H1 (cell line): ENCODE measurements around the gene KCNH5. TPM values are rescaled to one million over a fixed set of nuclear protein-coding genes. Genes with fewer than 3 reads are reported as not detected.

Experiments
- CTCF ChIA-PET: fragments of 300-600 bp; sonication (Branson Sonifier 250); formaldehyde crosslinking; loops from one replicate; lab custom pipeline; 2021; ENCODE audit not compliant: partially characterized antibody; lab: Charles Lee
- POLR2A ChIA-PET: fragments of 300-600 bp; sonication (Branson Sonifier 250); formaldehyde crosslinking; loops from one replicate; lab custom pipeline; 2021; ENCODE audit warnings: inconsistent platforms; ENCODE audit not compliant: partially characterized antibody; lab: Charles Lee
- DNase-seq, 2 experiments: peaks; one replicate each; pipeline versions ENCODE4 v3.0.0 to v3.0.0-alpha.2; 2010 to 2022; ENCODE audit warnings: low spot score in 2 of 2, low read depth in 1 of 2, mixed read lengths in 1 of 2
- FAIRE-seq: peaks from 2 replicates; lab custom pipeline; 2011; peaks lifted over from hg19 to GRCh38; lab: Jason Lieb, UNC
- H2AFZ ChIP-seq: 2 replicates; pipeline ENCODE4 v1.8.1; 2012; ENCODE audit warnings: low read length, inconsistent platforms
- H2AK5ac ChIP-seq: 2 replicates; pipeline ENCODE4 v1.6.1; 2013; ENCODE audit warnings: low read depth, low read length
- H2BK120ac ChIP-seq: replicated peaks from 2 replicates; pipeline ENCODE3; 2013; ENCODE audit warnings: low read depth, low read length, inconsistent platforms
- H2BK12ac ChIP-seq: 2 replicates; pipeline ENCODE4 v1.6.1; 2013; ENCODE audit warnings: low read depth, low read length
- H2BK15ac ChIP-seq: 2 replicates; pipeline ENCODE4 v1.6.1; 2013; ENCODE audit warnings: low read length
- H2BK20ac ChIP-seq: 2 replicates; pipeline ENCODE4 v1.6.1; 2013; ENCODE audit warnings: low read length
- H2BK5ac ChIP-seq: 2 replicates; pipeline ENCODE4 v1.6.1; 2013; ENCODE audit warnings: low read depth, low read length
- H3K14ac ChIP-seq: 2 replicates; pipeline ENCODE4 v1.6.1; 2013; ENCODE audit warnings: inconsistent platforms; ENCODE audit not compliant: insufficient read length
- H3K18ac ChIP-seq: 2 replicates; pipeline ENCODE4 v1.6.1; 2013; ENCODE audit warnings: low read length; ENCODE audit errors: extremely low read depth
- H3K23ac ChIP-seq: 2 replicates; pipeline ENCODE4 v1.6.1; 2013; ENCODE audit warnings: inconsistent platforms; ENCODE audit not compliant: insufficient read length
- H3K23me2 ChIP-seq: 2 replicates; pipeline ENCODE4 v1.6.1; 2013; ENCODE audit warnings: low read depth, low read length
- H3K27ac ChIP-seq: 2 replicates; pipeline ENCODE4 v1.6.1; 2011; ENCODE audit warnings: low read depth, low read length, inconsistent platforms
- H3K27me3 ChIP-seq, 4 experiments: replicated peaks in 1 of 4; 1 replicate in 1 of 4; 2 replicates in 3 of 4; pipeline versions ENCODE4 v1.6.1 to v1.8.1; 2011 to 2013; ENCODE audit warnings: low read length in 3 of 4, mild to moderate bottlenecking in 3 of 4, inconsistent platforms in 2 of 4, mixed read lengths in 2 of 4, moderate library complexity in 1 of 4; ENCODE audit not compliant: control insufficient read depth in 3 of 4, insufficient read depth in 3 of 4; ENCODE audit errors: extremely low read depth in 1 of 4
- H3K36me3 ChIP-seq, 4 experiments: 2 replicates each; pipeline versions ENCODE4 v1.6.1 to v1.8.1; 2011 to 2013; ENCODE audit warnings: mild to moderate bottlenecking in 4 of 4, low read length in 3 of 4, moderate library complexity in 2 of 4, control low read depth in 1 of 4, inconsistent platforms in 1 of 4; ENCODE audit not compliant: insufficient read depth in 4 of 4, control insufficient read depth in 2 of 4
- H3K4ac ChIP-seq: replicated peaks from 2 replicates; pipeline ENCODE3; 2013; ENCODE audit warnings: low read length, low read depth, mixed read lengths, inconsistent platforms; ENCODE audit not compliant: insufficient read length
- H3K4me1 ChIP-seq, 4 experiments: replicated peaks in 1 of 4; 1 replicate in 1 of 4; 2 replicates in 3 of 4; pipeline versions ENCODE4 v1.6.1 to v1.8.1; 2011 to 2013; ENCODE audit warnings: low read length in 3 of 4, inconsistent platforms in 2 of 4, mixed read lengths in 1 of 4; ENCODE audit not compliant: insufficient read depth in 4 of 4, control insufficient read depth in 3 of 4
- H3K4me2 ChIP-seq, 2 experiments: 2 replicates each; pipeline versions ENCODE4 v1.6.1 to v1.8.1; 2011 to 2013; ENCODE audit warnings: low read depth in 2 of 2, low read length in 2 of 2, control low read depth in 1 of 2, inconsistent platforms in 1 of 2, mild to moderate bottlenecking in 1 of 2; ENCODE audit not compliant: insufficient read depth in 1 of 2
- H3K4me3 ChIP-seq, 4 experiments: fragments of 200-600, 300-600 bp in 1 of 4; sonication (generic), shearing (Covaris generic), sonication (Bioruptor Twin) in 1 of 4; 2 replicates each; pipeline versions ENCODE4 v1.5.1 to v1.8.1; 2011 to 2016; ENCODE audit warnings: low read length in 4 of 4, low read depth in 3 of 4, control low read depth in 2 of 4, inconsistent platforms in 2 of 4, mild to moderate bottlenecking in 2 of 4, mixed read lengths in 1 of 4, moderate library complexity in 1 of 4; ENCODE audit not compliant: insufficient read depth in 2 of 4; ENCODE audit errors: extremely low read depth in 1 of 4
- H3K56ac ChIP-seq: replicated peaks from 2 replicates; pipeline ENCODE3; 2013; ENCODE audit warnings: low read depth, mild to moderate bottlenecking, mixed read lengths, low read length, inconsistent platforms; ENCODE audit not compliant: insufficient read length
- H3K79me1 ChIP-seq: 2 replicates; pipeline ENCODE4 v1.6.1; 2013; ENCODE audit warnings: low read depth, low read length, control low read depth
- H3K79me2 ChIP-seq, 2 experiments: 2 replicates each; pipeline versions ENCODE4 v1.6.1 to v1.8.1; 2012 to 2013; ENCODE audit warnings: low read length in 2 of 2, mild to moderate bottlenecking in 2 of 2, inconsistent platforms in 1 of 2; ENCODE audit not compliant: insufficient read depth in 2 of 2, control insufficient read depth in 1 of 2
- H3K9ac ChIP-seq, 4 experiments: replicated peaks in 1 of 4; 1 replicate in 1 of 4; 2 replicates in 3 of 4; pipeline versions ENCODE4 v1.6.1 to v1.8.1; 2011 to 2013; ENCODE audit warnings: low read depth in 3 of 4, low read length in 3 of 4, control low read depth in 2 of 4, mild to moderate bottlenecking in 2 of 4, moderate library complexity in 2 of 4, inconsistent platforms in 1 of 4; ENCODE audit errors: extremely low read depth in 1 of 4
- H3K9me3 ChIP-seq, 2 experiments: 2 replicates each; pipeline versions ENCODE4 v1.6.1 to v1.8.1; 2012 to 2013; ENCODE audit warnings: mild to moderate bottlenecking in 2 of 2, moderate library complexity in 2 of 2, control low read depth in 1 of 2, inconsistent platforms in 1 of 2, low read depth in 1 of 2, low read length in 1 of 2, mixed read lengths in 1 of 2; ENCODE audit not compliant: insufficient read depth in 2 of 2
- H4K20me1 ChIP-seq, 2 experiments: replicated peaks in 1 of 2; 2 replicates each; pipeline versions ENCODE3 to v1.8.1; 2011 to 2013; ENCODE audit warnings: inconsistent platforms in 2 of 2, low read length in 2 of 2, mild to moderate bottlenecking in 1 of 2; ENCODE audit not compliant: insufficient read depth in 2 of 2, control insufficient read depth in 1 of 2
- H4K5ac ChIP-seq: 2 replicates; pipeline ENCODE4 v1.6.1; 2013; ENCODE audit warnings: low read length, low read depth, mixed read lengths, inconsistent platforms; ENCODE audit not compliant: insufficient read length
- H4K8ac ChIP-seq: 2 replicates; pipeline ENCODE4 v1.8.0; 2013; ENCODE audit warnings: mild to moderate bottlenecking, moderate library complexity, low read length, inconsistent platforms; ENCODE audit not compliant: insufficient read depth; ENCODE audit errors: extremely low read depth
- H4K91ac ChIP-seq: replicated peaks from 2 replicates; pipeline ENCODE3; 2013; ENCODE audit warnings: low read length, mixed read lengths, inconsistent platforms; ENCODE audit not compliant: insufficient read length
- MAFK ChIP-seq: IDR thresholded peaks from 2 replicates; pipeline ENCODE4 v1.6.1; 2012; ENCODE audit warnings: low read depth, mild to moderate bottlenecking, improper control_type of control experiment, low read length
- NRF1 ChIP-seq: IDR thresholded peaks from 2 replicates; pipeline ENCODE4 v1.6.1; 2011; ENCODE audit warnings: mild to moderate bottlenecking, low read depth, low read length, improper control_type of control experiment
- PHF8 ChIP-seq: fragments of 200-600 bp; sonication (generic); conservative IDR thresholded peaks from 2 replicates; pipeline ENCODE4 v1.7.1; 2012; ENCODE audit warnings: low read depth, mild to moderate bottlenecking, inconsistent platforms, low read length, moderate library complexity
- TBP ChIP-seq: IDR thresholded peaks from 2 replicates; pipeline ENCODE4 v1.6.1; 2011; ENCODE audit warnings: low read depth, low read length, improper control_type of control experiment
- WGBS, 2 experiments: shearing (Covaris generic) in 1 of 2; methylation state at CpG; one replicate each; pipeline versions ENCODE4 v1.1.6 to v1.1.7; 2013 to 2015; ENCODE audit warnings: low lambda C conversion rate in 2 of 2, mixed read lengths in 2 of 2, inconsistent platforms in 1 of 2, low coverage in 1 of 2, missing lambda C conversion rate in 1 of 2; ENCODE audit not compliant: insufficient replicate concordance in 2 of 2, insufficient coverage in 1 of 2, insufficient read length in 1 of 2; ENCODE audit errors: extremely low coverage in 1 of 2, missing lambda C conversion rate in 1 of 2; 5-methylcytosine and 5-hydroxymethylcytosine counted together
- polyA plus RNA-seq, 7 experiments: library from polyadenylated mRNA; depleted of rRNA in 3 of 7; stranded (reverse) in 5 of 7; unstranded in 2 of 7; fragments of >200 nt in 5 of 7; fragments of 200-250 nt in 2 of 7; gene quantifications; 1 replicate in 5 of 7; 2 replicates in 1 of 7; 4 replicates in 1 of 7; pipeline versions ENCODE4 v1.2.1 to v1.2.3, GENCODE V29; 2011 to 2013; ENCODE audit warnings: missing spikeins in 2 of 7, mixed read lengths in 2 of 7
- total RNA-seq: library from RNA; stranded (reverse); fragmentation: NEBNext Ultra II Directional; extraction: Animal tissue kit (Norgen Biotek cat#: 25700); gene quantifications from 2 replicates; pipeline ENCODE4 v1.2.1, GENCODE V29; 2021

Gene KCNH5
- total and polyA plus RNA-seq, 2 of the 8 experiments (the other 6 are each of a cell fraction or from before 2014, with no cell fraction given) = 0.24 to 0.50 TPM

- Histone ChIP-seq H3K79me1 (no peaks in the 10 kb centered on the region), H2BK12ac (no peak overlapping the region), H2BK5ac (no peak overlapping the region), H3K23me2 (no peaks in the 10 kb centered on the region), H4K91ac (no peak overlapping the region), H3K27me3 (no peaks in the 10 kb centered on the region), H3K9ac (no peak overlapping the region), H2BK120ac (no peak overlapping the region), H2BK20ac (no peak overlapping the region), H3K9me3 (peaks cover 2 to 7% of the 10 kb centered on the region in 2 experiments; a peak in 1 of 4 replicates), H3K4me2 (no peak overlapping the region), H2AK5ac (no peak overlapping the region), H3K23ac (no peak overlapping the region), H4K20me1 (no peaks in the 10 kb centered on the region), H3K18ac (no peak overlapping the region), H3K27ac (no peak overlapping the region), H3K14ac (no peak overlapping the region), H2BK15ac (no peak overlapping the region), H4K5ac (no peak overlapping the region), H3K36me3 (no peaks in the 10 kb centered on the region), H3K79me2 (no peaks in the 10 kb centered on the region), H3K56ac (no peak overlapping the region), H2AFZ (no peak overlapping the region), H4K8ac (no peak overlapping the region), H3K4me3 (no peak overlapping the region), H3K4me1 (no peaks in the 10 kb centered on the region), H3K4ac (no peak overlapping the region)
- ChIA-PET CTCF (no interaction called here), POLR2A (no interaction called here)
- TF ChIP-seq MAFK = no peak
- TF ChIP-seq NRF1 = no peak
- no peak for TF ChIP-seq PHF8
- no peak for TF ChIP-seq TBP
- DNase-seq (no peak), FAIRE-seq (no peak)
- WGBS, 2 experiments = 97% methylated on average over 8 of the region's 8 CpGs; no CpG with 5 or more reads in 1 of the 2 experiments
Observed at GRCh38 chr14:62736048-62737043, 308.9 kb downstream of the KCNH5 start.
